GM10266 (cell line): Measurements from ENCODE around the gene ZNF101.
A peak's percentile ranks its signal among the peaks of the same experiment; 100 is the strongest.

ENCODE experiments used
- DNase-seq: peaks from one replicate; pipeline ENCODE4 v3.0.0; 2012; ENCODE audit errors: extremely low spot score
- CTCF ChIP-seq: IDR thresholded peaks from 2 replicates; pipeline ENCODE4 v1.5.1; 2012; ENCODE audit warnings: mild to moderate bottlenecking, low read depth; ENCODE audit not compliant: control insufficient read depth, insufficient read depth; ENCODE audit errors: missing control alignments

The ZNF101 gene

DNA sequence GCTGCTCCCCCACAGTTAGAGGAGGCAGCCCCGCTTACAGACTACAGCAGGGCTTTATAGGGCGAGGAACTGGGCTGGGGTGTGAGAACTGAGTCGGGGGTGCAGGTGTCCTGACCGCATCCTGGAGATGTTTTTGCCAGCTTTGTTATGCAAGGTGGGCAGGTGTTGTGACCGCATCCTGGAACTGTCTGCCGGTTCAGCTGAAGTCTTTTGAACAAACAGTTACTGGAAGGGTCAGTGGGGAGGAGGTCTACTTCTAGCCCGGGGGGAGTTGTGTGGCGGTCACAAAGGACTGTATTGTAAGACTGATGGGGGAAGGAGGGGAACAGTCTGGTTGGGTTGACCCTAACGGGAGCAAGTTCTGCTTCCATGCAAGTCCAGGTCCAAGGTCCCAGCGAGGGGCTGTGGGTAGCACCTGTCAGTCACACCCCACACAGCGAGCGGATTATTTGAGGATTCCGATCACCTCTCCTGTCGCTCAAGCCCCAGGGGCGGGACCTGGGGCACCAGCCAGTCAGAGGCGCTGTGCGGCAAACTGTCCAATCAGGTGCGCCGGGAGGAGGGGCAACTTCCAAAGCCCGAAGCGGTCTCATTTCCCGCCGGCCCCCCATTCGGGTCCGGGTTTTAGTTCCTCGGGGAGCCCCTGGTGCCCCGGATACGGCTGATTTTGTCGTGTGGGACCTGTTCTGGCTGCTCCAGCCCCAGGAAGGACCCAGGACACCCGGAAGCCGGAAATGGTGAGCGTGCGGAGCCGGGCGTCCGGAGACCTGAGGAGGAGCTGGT is at the start of gene ZNF101:
TSS of gene ZNF101 (plus strand) at position 610 of the 783 bp plus-strand sequence. CDS start at position 735, 125 bp downstream.
- peak; percentile 95 for DNase-seq

GRCh38 chr19:19619181-19619848 is 49.3 kb upstream of the ZNF101 start:
- no peak for TF ChIP-seq CTCF
- no peak for DNase-seq

More for the DNA sequence above, at the start of gene ZNF101:
- no peak for TF ChIP-seq CTCF

DNA sequence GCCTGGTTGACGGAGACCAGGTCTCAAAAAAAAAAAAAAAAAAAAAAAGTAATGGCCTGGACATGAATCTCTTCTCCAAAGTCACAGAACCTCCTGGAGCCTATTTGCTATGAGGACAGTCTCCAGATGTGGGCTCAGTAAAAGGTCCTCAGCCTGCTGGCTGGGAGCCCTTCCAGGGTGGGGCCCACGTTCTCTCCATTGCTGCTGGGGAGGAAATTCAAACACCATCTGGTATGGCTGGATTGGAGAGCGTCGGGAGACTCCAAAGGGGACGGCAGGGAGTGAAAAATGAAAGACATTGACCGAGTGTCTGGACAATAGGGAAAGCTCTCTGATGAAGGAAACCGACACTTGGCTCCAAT is 48.8 kb upstream of the ZNF101 start:
- no peak for TF ChIP-seq CTCF
- no peak for DNase-seq

DNA sequence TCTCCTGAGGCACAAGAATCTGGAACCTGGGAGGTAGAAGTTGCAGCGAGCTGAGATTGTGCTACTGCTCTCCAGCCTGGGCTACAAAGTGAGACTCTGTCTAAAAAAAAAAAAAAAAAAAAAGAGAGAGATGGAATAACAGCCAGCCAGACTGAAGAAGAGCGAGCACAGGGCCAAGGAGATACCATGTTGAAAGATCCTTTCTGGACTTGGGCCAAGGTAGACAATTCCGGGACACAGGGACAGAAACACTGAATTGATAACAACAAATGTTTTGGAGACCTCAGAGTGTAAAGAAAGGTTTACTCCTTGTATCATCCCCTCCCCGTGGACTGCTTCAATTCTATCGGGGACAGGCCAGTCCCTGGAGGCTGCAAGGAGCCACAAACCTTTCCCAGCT is 45.3 kb upstream of the ZNF101 start:
- no peak for DNase-seq
- TF ChIP-seq CTCF: no peak

DNA sequence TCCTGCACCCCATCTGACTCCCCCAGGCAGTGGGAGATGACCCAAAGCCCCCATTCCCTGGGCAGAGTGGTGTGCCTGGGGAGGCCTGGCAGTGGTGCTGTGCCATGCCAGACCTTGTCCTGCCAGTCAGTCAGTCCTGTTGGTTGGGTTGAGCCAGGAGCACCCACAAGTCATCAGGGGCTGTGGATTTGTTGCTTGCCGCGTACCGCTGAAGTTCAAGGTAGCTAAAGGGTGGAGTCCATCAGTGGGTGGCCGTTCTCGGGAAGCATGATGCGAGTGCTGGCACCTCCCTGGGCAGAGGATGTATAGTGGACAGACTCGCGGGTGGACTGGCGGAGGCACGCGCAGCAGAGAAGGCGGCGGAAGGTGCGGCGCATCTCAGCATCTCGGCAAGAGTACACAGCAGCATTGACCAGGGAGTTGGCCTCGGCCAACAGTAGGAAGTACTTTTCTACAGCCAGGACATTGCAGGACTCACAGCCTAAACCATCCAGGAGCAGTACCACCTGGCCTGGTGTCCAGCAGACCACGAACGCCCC is 44.5 kb upstream of the ZNF101 start:
- DNase-seq: no peak
- TF ChIP-seq CTCF: no peak

- no peak for DNase-seq
- no peak for TF ChIP-seq CTCF
These were observed 41.8 kb upstream of the ZNF101 start for GRCh38 chr19:19626516-19627472.
